Dendritic cell treated with granulocyte-macrophage colony-stimulating factor and Interleukin-4, amounts not matched to agents 40 ng/mL and 50 ng/mL, for 4 days (primary cell): Measurements from ENCODE around the gene IRF2BP2.

Experiments
- H3K27ac Mint-ChIP-seq: one replicate; pipeline ENCODE4 v1.8.0; 2022; ENCODE audit warnings: mild to moderate bottlenecking, mixed read lengths
- H3K27me3 Mint-ChIP-seq: one replicate; pipeline ENCODE4 v1.8.0; 2022; ENCODE audit warnings: mild to moderate bottlenecking, mixed read lengths
- H3K36me3 Mint-ChIP-seq: one replicate; pipeline ENCODE4 v1.8.0; 2022; ENCODE audit warnings: low read depth, mixed read lengths
- H3K4me1 Mint-ChIP-seq: one replicate; pipeline ENCODE4 v1.8.0; 2022; ENCODE audit warnings: low read depth, mixed read lengths
- H3K4me3 Mint-ChIP-seq: one replicate; pipeline ENCODE4 v1.8.0; 2022; ENCODE audit warnings: mild to moderate bottlenecking, moderate library complexity, mixed read lengths
- H3K9me3 Mint-ChIP-seq: one replicate; pipeline ENCODE4 v1.8.0; 2022; ENCODE audit warnings: mixed read lengths
- intact Hi-C: fragments of 100-400 bp; cut with micrococcal nuclease; formaldehyde crosslinking; loops from one replicate; pipeline ENCODE4 v1.15.0; 2022

Gene IRF2BP2

DNA sequence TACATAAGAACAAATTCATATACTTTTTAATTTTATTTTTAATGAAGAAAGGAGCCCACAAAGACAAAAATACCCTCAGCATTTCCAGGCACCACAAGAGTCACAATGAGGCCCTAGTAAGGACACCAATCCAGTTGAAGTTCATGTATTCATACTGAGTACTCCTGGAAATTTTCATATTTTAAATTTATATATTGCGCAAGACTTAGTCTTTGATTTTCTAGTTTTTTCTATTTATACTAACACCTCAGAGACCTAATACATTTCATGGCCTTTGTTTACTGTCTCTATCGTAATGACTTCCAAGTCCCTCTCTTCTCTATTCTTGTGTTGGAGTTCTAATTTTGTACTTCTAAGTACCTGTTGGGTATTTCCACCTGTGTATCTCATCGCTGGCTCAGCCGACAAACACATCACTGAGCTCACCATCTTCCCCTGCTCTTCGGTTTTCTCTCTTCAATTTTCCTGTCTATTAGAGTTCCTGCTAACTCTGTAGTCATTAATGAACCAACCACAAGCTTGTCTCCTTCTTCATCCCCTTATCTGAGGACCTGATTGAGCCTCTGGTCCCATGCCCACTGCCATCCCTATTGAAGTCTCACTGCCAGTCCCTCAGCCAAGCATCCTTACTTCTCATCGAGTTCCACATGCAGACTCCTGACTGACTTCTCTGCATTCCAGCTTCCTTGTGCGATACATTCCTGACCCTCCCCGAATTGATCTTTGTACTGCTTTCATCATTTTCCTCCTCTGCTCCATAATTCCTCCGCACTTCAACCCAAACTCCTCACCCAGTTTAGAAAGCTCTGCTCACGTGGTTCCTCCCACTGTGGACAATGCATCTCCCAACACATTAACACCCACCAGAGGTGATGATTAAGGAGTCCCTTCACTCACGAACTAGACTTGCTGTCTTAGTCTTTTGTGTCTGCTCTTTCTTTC is 17.3 kb upstream of the IRF2BP2 start:
- H3K27me3 Mint-ChIP-seq: no peaks in the 10 kb centered on the region
- no peak overlapping the region for H3K4me3 Mint-ChIP-seq
- peaks cover 35% of the 10 kb centered on the region for H3K4me1 Mint-ChIP-seq
- H3K36me3 Mint-ChIP-seq: no peaks in the 10 kb centered on the region
- intact Hi-C loops: no loop called here
- H3K27ac Mint-ChIP-seq: no peak overlapping the region
- no peaks in the 10 kb centered on the region for H3K9me3 Mint-ChIP-seq

DNA sequence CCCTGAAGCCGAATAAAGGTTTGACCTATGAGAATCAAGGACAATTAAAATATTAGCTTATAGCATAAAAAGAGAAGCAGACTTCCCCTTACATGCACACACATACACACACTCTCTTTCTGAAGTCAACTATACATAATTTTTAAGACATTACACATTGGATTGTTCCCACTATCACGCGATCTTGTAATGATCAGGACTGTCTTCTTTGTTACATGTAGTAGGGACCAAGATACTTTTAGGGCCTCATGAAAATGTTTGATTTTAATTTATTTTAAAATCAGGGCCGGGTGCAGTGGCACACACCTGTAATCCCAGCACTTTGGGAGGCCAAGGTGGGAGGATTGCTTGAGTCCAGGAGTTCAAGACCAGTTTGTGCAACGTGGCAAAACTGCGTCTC is 16.4 kb upstream of the IRF2BP2 start:
- intact Hi-C loops: no loop called here

DNA sequence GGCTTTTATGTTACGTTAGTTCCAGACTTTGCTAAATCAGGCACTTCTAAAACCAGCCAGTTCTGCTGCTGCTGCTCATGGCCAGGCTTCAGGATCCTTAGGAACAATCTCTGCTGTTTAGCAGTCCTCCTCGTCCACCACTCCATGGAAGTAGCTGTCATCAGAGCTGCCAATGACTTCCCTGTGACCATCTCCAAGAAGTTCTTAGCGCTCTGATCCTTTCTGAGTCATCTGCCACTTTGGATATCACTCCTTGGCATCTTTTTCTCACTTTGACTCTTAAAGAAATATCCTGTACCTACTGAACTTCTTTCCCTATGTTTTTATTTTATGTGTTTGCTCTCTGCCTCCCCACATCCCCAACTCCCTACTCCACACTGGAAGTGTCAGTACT is 14.7 kb upstream of the IRF2BP2 start:
- no peaks in the 10 kb centered on the region for H3K27me3 Mint-ChIP-seq
- peaks cover 37% of the 10 kb centered on the region for H3K4me1 Mint-ChIP-seq
- H3K4me3 Mint-ChIP-seq: no peak overlapping the region
- intact Hi-C loops: no loop called here
- H3K9me3 Mint-ChIP-seq: no peaks in the 10 kb centered on the region
- H3K27ac Mint-ChIP-seq: peak overlapping the region; percentile 4
- H3K36me3 Mint-ChIP-seq: no peaks in the 10 kb centered on the region

More for the DNA sequence above, 16.4 kb upstream of the IRF2BP2 start:
- no peak overlapping the region for H3K4me3 Mint-ChIP-seq
- H3K36me3 Mint-ChIP-seq: no peaks in the 10 kb centered on the region
- H3K27me3 Mint-ChIP-seq: no peaks in the 10 kb centered on the region
- H3K9me3 Mint-ChIP-seq: no peaks in the 10 kb centered on the region
- peaks cover 35% of the 10 kb centered on the region for H3K4me1 Mint-ChIP-seq
- H3K27ac Mint-ChIP-seq: no peak overlapping the region

DNA sequence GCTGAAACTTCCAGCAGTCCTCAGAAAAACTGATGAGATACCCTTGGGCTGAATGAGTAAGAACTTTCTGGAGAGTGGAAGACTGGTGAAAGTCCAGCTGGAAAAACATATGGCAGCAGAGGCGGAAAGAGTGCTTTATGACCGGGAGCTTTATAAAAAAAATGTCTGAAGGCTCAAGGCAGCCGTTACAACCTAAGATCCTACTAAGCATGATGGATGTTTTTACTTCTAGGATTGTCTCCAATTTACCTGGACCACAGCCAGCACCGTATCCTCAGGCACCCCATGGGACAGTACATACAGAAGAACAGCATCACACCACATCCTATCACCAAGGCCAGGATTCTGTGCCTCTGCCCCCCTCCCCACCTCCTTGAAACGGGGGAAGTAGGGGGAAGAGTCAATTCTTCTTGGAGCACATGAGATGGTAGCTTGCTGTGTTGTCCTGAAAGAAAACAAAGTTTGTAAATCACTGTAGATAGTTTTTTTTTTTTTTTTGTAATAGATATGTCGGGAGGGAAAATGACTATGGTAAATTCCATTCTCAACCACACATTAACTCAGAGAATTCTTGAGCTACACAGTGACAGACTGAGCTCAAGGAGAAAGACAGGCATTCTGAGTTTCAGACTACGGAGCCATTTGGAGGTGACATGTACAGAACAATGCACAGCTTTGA is 11.8 kb upstream of the IRF2BP2 start:
- Mint-ChIP-seq H3K9me3 (no peaks in the 10 kb centered on the region), H3K27me3 (no peaks in the 10 kb centered on the region), H3K36me3 (no peaks in the 10 kb centered on the region), H3K27ac (no peak overlapping the region), H3K4me3 (no peak overlapping the region), H3K4me1 (peaks cover 36% of the 10 kb centered on the region)
- intact Hi-C loops: loop anchor here (2.0 kb wide), 1 partner anchor 35 kb away; no protein-coding TSS in a partner anchor

DNA sequence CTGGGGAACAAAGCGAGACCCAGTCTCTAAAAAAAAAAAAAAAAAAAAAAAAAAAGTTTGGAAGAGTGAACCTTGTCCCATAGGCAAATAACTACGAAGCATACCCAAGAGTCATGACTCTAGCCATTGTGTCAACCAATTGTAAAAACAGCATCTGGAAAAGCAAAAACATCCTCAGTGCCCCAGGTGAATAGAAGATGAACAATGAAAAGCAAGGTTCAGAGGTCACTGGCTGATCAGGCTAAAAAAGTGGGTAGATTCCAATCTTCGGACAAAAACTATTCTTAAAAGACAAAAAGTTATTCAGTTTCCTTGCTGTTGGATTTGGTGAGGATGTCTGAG is 11.1 kb upstream of the IRF2BP2 start:
- H3K4me3 Mint-ChIP-seq: no peak overlapping the region
- H3K36me3 Mint-ChIP-seq: no peaks in the 10 kb centered on the region
- no peaks in the 10 kb centered on the region for H3K9me3 Mint-ChIP-seq
- H3K27ac Mint-ChIP-seq: no peak overlapping the region
- no peaks in the 10 kb centered on the region for H3K27me3 Mint-ChIP-seq
- peaks cover 42% of the 10 kb centered on the region for H3K4me1 Mint-ChIP-seq
- intact Hi-C loops: loop anchor here (2.0 kb wide), 1 partner anchor 36 kb away; no protein-coding TSS in a partner anchor

DNA sequence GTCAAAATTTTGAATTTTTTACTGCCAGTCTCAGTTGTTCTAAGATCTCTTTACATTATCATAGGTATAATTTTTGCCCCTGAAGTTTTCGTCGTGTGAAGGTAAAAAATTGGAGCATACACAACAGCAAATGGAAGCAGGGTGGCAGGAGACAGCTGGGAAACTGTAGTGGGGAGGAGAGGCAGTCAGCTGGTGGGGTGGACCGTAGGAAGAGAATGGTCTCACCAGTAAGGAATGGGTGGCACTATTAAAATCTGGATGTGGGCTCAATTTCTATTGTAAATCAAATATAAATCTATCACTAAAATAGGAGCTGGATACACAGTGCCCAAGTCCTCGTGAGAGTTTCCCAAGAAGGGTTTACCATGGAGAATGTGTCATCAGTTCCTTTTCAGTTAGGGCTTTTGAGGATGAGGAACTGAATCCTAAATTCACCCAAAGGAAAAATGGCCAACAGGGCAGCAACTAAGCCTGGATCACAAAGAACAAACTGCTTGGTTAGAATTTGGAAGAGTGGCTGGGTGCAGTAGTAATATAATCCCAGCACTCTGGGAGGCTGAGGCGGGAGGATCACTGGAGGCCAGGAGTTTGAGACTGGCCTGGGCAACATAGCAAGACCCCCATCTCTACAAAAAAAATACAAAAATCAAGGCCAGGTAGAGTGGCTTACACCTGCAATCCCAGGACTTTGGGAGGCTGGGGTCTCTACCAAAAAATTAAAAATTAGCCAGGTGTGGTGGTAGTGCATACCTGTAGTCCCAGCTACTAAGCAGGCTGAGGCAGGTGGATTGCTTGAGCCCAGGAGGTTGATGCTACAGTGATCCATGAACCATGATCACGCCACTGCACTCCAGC is 10.5 kb upstream of the IRF2BP2 start:
- H3K27ac Mint-ChIP-seq: peak overlapping the region; percentile 88
- no peaks in the 10 kb centered on the region for H3K9me3 Mint-ChIP-seq
- intact Hi-C loops: loop anchor here (2.0 kb wide), 1 partner anchor 36 kb away; no protein-coding TSS in a partner anchor
- H3K36me3 Mint-ChIP-seq: no peaks in the 10 kb centered on the region
- H3K27me3 Mint-ChIP-seq: no peaks in the 10 kb centered on the region
- H3K4me3 Mint-ChIP-seq: no peak overlapping the region
- peaks cover 42% of the 10 kb centered on the region for H3K4me1 Mint-ChIP-seq

DNA sequence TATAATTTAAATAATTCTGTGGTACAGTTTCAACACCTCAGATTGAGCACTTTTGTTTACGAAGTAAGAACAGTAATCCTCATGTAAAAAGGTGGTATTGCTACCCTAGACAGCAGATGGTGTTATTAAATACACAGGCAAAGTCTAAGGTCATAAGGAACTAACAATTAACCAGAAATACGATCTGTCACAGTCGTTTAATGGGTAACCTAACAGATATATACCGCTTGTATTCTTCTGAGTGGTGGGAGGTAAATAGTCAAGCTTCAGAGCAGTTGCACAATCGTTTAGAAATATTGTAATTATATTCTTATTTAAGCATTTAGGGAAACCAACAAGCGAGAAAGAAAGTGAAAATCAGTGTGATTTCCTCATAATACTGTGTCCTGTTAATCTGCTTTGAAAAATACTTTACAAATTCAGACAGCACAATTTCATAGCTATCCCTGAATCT is 9.8 kb upstream of the IRF2BP2 start:
- H3K4me1 Mint-ChIP-seq: peaks cover 38% of the 10 kb centered on the region
- no peaks in the 10 kb centered on the region for H3K9me3 Mint-ChIP-seq
- no peaks in the 10 kb centered on the region for H3K36me3 Mint-ChIP-seq
- no peak overlapping the region for H3K4me3 Mint-ChIP-seq
- intact Hi-C loops: loop anchor here (2.0 kb wide), 1 partner anchor 37 kb away; no protein-coding TSS in a partner anchor
- H3K27ac Mint-ChIP-seq: peak overlapping the region; percentile 88
- no peaks in the 10 kb centered on the region for H3K27me3 Mint-ChIP-seq

DNA sequence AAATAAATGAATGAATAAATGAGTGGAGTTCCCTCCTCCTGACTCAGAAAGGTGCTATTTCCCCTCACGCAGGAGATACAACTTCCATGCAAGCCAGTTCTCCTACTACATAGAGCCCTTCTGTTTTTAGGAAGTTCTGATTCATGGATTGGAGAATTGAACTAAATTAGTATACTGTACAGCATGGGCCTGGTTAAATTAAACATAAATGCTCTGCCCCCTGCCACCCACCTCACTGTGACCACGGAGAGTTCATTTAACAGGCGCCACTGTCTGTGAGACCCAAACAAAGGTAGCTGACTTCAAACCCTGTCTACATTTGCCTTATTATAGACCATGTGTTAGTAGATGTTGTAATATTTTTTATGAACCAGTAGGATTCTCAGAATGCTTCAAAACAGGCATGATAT is 9.1 kb upstream of the IRF2BP2 start:
- Mint-ChIP-seq H3K36me3 (no peaks in the 10 kb centered on the region), H3K4me3 (no peak overlapping the region), H3K9me3 (no peaks in the 10 kb centered on the region), H3K27me3 (no peaks in the 10 kb centered on the region), H3K4me1 (peaks cover 35% of the 10 kb centered on the region), H3K27ac (peak overlapping the region; percentile 46)
- intact Hi-C loops: no loop called here

DNA sequence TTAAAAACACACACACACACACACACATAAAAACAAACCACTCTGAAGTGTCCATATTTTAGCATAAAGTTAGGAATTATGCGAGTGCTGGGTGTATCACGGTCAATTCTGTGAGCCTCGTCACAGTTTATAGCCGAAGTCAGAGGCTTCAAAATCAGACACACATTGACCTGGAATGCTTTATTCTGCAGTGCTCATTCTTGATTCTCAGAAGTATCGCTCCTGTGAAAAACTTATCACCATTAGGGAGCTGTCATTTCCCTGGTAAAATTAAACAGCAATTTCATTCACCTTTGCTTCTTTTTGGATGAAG is 8.7 kb upstream of the IRF2BP2 start:
- no peak overlapping the region for H3K4me3 Mint-ChIP-seq
- no peaks in the 10 kb centered on the region for H3K27me3 Mint-ChIP-seq
- intact Hi-C loops: no loop called here
- H3K4me1 Mint-ChIP-seq: peaks cover 34% of the 10 kb centered on the region
- H3K9me3 Mint-ChIP-seq: no peaks in the 10 kb centered on the region
- no peaks in the 10 kb centered on the region for H3K36me3 Mint-ChIP-seq
- H3K27ac Mint-ChIP-seq: peak overlapping the region; percentile 46

DNA sequence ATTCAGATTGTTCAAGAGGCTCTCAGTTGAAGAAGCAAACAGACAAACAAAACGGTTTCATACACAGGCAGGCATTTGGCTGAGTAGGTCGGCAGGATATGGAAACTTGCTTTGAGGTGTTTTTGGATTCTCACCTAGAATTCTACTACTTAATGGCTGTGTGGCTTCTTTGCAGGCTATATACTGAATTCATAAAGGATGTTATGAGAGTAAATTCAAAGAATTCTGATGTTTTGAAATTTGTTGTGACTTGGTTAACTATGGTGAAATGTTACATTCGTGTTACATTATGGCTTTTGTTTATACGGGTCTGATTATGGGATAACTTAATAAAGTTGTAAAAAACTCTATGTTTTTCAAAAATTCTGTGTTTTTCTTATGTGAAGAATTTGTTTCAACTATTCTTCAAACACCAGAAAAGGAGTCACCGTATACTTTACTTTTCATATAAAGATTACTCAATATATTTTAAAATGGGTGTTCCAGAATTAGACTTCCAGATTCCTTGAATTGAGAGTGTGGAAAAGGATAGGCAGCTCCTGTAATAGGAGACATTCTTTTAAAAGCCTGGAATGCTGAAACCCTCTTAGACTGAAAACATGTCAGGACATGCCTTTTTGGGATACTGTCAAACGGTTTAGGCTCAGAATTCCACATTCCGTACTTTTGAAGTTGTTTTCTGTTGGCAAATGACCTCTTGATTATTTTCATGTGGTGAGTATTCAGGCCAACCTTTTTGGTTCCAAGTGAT is 8.2 kb upstream of the IRF2BP2 start:
- no peaks in the 10 kb centered on the region for H3K27me3 Mint-ChIP-seq
- intact Hi-C loops: no loop called here

DNA sequence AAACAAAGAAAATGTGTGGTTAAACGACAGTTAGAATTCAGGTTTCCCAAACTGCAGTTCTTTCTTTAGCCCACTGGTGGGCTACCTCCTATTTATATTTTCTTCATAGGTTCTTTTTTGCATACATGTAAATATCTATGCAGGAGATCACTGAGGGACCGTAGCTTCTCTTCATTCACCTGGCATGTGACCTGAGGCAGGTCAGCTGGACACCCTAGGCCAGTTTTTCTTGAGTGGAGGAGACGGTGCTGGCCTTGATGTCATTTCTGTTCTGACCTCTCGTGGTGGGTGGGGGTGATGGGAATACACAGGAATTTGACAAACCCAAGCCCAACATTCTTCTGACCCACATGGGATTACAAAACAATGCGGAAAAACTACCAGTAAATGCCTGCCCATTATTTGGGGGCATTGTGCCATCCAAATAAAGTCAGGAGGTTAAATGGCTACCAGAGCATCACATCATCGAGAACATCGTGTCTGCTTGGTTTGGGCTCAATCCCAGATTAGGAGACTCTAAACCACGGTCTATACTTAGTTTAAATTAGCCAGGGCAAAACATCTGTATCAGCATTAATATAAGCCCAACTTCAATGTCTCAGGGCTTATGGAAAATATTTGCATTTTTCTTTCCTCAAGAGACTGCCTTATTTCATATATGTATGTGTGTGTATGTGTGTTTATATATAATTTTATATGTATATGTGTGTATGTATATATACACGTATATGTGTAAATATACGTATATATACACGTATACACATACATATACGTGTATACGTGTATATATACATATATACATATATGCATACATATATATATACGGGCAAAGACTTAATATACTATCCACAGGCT is 7.4 kb upstream of the IRF2BP2 start:
- no peaks in the 10 kb centered on the region for H3K36me3 Mint-ChIP-seq
- intact Hi-C loops: no loop called here
- H3K9me3 Mint-ChIP-seq: no peaks in the 10 kb centered on the region
- H3K4me1 Mint-ChIP-seq: peaks cover 42% of the 10 kb centered on the region
- H3K27ac Mint-ChIP-seq: peak overlapping the region; percentile 35
- H3K27me3 Mint-ChIP-seq: no peaks in the 10 kb centered on the region
- H3K4me3 Mint-ChIP-seq: no peak overlapping the region

More for the DNA sequence above, 8.2 kb upstream of the IRF2BP2 start:
- Mint-ChIP-seq H3K4me1 (peaks cover 35% of the 10 kb centered on the region), H3K36me3 (no peaks in the 10 kb centered on the region), H3K4me3 (no peak overlapping the region), H3K27ac (no peak overlapping the region), H3K9me3 (no peaks in the 10 kb centered on the region)

DNA sequence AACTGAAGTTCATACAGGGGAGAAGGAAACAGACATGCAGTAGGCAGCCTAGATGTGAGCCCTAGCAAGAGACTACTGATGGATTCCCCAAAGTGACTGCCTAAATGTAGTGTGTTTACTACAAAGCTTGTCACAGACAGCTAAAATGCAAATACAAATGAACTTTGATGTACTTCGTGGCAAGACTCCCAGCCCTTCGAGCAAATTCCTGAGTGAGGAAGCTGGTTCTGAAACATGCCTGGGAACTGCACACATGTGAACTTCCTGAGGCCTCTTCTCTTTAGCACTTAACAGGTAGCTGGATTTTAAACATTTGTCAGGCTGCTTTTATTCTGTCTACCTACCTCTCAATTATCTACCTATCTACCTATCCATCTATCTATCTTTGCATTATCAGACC is 6.7 kb upstream of the IRF2BP2 start:
- H3K27ac Mint-ChIP-seq: peak overlapping the region; percentile 35
- intact Hi-C loops: no loop called here
- H3K4me3 Mint-ChIP-seq: no peak overlapping the region

More for the DNA sequence above, 6.7 kb upstream of the IRF2BP2 start:
- no peaks in the 10 kb centered on the region for H3K27me3 Mint-ChIP-seq
- no peaks in the 10 kb centered on the region for H3K36me3 Mint-ChIP-seq
- H3K4me1 Mint-ChIP-seq: peaks cover 48% of the 10 kb centered on the region
- no peaks in the 10 kb centered on the region for H3K9me3 Mint-ChIP-seq
